Epithelial cell of prostate (primary cell): ENCODE measurements around the gene PIEZO1.

Source experiments
- DNase-seq: peaks from one replicate; pipeline ENCODE4 v3.0.0-alpha.2; 2011; ENCODE audit warnings: low read depth, low spot score
- H3K27ac ChIP-seq: fragments of 450-650 bp; 2 replicates; pipeline ENCODE4 v1.5.1; 2017; ENCODE audit warnings: mild to moderate bottlenecking

PIEZO1 gene

DNA sequence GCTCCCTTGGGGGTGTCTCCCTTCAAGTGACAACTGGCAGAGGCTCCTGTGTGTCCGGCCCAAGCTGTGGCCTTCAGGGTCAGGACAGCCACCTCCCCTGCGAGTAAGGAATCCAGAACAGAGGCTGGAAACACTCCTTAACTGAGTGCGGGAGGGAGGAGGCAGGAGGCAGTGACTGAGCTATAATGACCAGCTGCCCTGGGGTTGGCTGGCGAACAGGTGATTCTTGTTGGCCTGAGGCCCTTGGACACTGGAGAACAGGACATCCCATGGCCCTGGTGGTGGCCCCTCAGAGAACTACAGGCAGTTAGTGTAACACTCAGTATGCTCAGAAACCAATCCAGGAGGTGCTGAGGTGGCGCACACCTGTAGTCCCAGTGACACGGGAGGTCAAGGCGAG lies 89.3 kb downstream of the PIEZO1 start:
- no peak for DNase-seq
- no peak overlapping the region for H3K27ac ChIP-seq

DNA sequence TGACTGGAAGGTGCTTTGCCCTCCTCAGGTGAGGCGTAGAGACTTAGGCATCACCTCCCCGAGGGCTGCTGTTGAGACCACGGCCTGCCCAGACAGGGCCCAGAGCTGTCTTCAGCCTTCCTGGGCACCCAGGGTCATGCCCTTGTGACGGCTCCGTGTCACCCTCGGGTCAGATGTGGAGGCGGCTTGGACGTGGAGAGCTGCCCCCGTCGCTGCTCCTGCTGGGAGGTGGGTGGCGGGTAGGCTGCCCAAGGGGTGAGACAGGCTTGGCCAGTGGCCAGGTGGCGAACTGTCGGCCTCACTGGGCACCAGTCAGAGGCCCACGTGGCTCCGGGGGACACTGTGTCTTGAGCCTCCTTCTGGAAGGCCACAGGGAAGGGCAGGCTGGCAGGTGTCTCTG lies 89.8 kb downstream of the PIEZO1 start:
- no peak for DNase-seq
- H3K27ac ChIP-seq = no peak overlapping the region

DNA sequence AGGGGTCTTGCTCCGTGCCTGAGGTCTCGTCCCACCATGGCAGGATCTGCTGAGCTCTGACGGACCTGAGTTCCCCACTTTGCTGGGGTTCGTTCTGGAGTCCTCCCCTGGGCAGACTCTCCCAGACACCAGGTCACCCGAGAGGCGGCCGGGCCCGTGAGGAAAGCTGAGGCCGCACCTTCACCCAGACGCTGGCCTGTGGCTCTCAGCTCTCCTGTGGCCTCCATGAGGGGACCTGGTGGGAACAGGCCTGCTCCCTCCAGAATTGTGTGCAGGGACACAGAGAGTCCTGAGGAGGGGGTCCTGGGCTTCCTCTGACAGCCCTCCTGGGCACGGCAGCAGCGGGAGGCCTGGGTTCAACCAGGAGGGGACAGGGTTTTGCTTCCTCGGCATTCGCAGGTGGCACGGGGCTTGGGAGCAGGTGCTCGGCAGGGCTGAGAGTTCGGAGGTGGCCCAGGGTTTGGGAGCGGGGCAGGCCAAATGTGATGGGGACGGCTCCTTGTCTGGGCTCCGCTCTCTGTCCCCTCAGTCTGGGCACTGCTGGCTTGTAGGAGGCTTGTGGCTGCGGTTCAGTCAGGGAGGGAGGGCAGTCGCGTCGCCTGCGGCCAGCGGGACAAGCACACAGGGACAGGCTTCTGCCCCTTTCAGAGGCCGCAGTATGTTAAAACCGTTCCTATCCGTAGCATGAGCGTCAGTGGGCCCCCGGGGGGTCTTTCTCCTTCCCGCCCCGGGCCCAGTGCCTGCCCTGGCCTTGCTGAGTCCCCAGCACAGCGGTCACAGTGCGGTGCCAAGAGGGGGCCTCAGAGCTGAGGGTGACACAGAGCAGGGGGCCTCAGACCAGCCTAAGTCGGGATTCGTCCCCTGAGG lies 90.6 kb downstream of the PIEZO1 start:
- no peak overlapping the region for H3K27ac ChIP-seq
- DNase-seq = no peak

DNA sequence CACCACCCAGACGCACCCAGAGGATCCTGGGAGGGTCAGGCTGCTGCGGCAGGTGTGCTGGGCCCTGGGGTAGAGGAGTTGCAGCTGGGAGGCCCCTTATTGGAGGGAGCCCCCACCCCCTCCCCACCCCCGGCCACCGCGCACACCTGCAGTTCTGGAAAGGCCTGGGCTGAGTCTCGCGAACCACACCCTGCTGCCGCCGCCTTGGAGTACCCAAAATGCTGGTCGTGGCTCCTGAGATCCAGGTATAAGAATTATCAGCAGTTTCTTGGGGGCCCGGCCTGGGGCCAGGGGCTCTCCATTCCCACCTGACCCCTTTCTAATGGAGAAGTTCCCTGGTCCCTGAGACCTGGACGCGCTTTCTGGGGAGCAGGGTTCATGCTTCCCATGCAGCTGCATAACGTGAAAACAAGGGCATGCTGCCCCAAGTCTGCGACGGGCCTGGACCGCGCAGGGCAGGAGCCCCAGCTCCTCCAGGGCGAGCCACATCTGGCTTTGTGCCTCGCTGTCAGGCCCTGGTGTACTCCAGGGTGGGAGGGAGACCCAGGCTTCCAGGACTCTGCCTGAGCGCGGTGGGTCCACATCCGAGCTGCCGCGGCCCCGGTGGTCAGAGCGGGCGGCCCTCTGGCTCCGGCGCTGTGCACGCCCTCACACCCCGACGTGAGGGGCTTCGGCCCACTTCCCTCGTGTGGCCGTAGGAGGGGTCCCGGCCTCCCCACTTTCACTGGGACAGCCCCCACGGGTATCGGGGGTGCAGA lies 91.4 kb downstream of the PIEZO1 start:
- H3K27ac ChIP-seq = no peak overlapping the region
- no peak for DNase-seq

DNA sequence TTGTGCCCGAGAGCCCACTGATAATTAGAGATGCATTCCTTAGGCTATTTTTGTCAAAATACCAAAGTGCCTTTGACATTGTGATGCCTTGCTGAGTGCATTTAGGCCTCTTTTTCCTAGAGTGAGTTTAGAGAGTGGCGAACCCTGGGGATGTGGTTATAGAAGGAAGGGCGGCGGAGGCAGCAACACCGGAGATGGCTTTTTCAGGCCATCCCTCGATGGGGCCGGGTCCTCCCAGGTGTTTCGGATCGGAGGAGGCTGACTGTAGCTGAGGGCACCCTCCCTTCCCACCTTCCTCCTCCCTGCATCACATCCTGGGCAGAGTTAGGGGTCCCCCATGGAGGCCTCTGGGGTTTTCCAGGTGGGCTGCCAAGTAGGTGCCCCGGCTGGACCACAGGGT lies 92.2 kb downstream of the PIEZO1 start:
- no peak overlapping the region for H3K27ac ChIP-seq

DNA sequence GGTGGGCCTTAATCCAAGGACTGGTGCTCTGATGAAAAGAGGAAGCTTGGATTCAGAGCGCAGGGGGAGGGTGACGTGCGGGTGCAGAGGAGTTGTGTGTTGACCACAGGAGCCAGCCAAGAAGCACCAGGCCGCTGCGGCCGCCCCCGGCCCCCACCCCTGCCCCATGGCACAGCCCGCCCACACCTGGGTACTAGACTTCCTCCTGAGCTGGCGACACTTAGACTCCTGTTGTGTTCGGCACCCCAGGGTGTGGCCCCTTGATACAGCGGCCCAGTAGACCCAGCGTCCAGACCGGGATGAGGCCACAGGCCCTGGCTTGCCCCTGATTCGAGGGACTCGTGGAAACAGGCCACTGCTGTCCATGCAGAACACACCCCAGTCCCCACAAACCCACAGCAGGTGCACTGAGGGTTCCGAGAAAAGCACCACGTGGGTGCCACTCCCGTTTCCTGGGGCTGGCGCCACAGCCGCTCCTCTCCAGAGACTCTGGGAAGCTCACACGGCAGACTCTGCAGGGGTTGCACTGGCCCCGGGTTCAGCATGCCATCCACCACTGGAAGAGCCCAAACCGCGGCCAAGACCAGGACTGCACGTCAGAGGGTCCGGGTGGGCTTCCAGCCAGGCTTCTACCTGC lies 93.0 kb downstream of the PIEZO1 start:
- no peak overlapping the region for H3K27ac ChIP-seq
- DNase-seq = no peak

More for the DNA sequence above, 92.2 kb downstream of the PIEZO1 start:
- DNase-seq = no peak

DNA sequence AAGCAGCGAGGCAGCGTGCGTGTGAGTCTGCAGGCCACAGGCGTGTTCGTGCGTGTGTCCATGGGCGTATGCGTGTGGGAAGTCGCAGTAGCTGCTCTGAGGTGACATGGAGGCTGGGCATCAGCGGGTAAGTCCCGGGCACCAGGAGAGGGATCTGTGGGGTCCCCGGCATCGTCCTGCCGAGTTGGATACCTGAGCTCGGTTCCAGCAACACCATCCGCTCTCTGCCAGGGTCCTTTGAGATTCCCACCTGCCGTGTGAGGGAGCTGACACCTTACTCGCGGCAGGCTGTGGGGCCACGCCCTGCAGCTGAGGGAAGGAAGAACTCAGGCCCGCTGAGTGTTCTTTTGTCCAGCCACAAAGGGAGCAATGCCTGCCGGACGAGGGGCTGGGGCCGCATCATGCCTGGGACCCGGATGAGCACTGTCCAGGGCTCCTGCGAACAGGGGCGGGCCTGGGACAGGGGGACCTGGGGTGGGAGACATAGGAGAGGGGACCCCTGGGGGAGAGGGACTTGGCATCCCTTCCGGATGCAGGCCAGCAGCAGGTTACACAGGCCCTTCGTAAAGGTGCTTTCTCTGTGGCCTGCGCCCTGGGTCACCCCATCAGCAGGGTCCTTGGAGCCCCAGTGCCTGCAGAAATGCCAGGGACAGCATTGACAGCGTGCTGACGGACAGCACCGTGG lies 93.7 kb downstream of the PIEZO1 start:
- no peak for DNase-seq
- H3K27ac ChIP-seq = no peak overlapping the region

DNA sequence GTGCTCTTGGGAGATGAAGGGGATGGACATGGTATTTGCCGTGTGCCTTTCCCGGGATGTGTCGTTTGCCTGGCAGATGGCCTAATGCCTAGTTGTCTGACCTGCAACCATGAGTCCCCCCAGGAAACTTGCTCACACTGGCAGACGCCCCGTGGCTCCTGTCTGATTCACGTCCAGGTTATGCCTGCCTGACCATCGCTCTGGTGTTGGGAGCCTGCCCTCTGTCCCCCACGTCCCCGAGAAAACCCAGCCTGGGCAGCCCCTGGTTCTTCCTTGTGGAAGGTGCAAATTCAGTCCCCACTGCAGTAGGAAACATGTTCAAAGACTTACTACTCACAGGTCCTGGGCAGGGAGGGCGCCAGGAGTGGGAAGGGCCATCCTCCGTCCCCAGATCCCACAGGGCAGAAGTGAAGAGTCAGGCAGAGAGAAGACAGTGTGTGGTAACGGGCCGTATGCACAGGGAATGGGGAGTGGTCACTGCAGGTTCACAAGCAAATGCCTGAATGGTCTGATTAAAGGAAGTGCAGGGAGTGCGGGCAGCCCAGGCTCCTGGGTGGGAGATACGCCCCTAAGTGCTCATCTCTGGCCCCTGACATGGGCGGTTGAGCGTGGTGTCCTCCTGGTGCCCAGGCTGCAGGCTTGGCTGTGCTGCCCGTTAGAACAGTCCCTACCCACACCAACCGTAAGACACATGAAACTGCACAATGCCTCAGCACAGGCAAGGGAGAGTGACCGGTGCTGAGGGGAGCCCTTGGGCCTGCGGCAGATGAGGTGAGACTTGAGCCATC lies 94.5 kb downstream of the PIEZO1 start:
- no peak overlapping the region for H3K27ac ChIP-seq
- no peak for DNase-seq

DNA sequence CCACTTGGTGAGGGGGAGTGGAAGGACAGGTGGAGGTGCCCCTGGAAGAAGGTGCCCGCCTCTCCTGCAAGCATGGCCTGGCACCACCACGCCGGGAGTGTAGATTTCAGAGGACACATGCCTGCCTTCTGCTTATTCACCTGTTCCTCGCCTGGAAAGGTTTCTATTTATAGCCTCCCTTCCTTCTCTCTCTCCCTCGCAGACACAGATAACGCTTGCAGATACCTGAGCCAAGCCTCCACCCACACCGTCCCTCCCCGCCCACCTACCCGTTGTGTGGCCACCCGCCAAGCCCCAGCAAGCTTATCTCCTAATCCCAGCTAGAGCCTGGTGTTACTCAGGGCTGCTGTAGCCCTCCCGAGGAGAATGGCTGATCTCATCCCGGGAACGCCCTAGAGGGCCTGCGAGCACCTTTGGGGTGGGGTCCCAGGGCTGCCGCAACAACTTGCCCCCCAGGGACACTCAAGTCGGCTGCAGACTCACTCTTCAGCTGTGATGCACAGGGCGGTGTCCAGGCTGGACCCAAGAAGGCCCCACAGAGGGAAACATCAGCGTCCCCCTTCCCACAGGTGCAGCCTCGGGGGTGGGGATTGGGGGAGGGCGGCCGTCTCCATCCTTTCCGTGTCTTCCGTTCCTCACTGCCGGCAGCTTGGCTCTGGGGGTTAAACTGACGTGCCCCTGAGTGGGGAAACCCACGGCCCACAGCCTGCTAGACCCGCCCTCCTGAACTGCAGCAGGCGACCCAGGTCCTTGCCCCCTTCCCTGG lies 96.8 kb downstream of the PIEZO1 start:
- DNase-seq = no peak
- no peak overlapping the region for H3K27ac ChIP-seq

DNA sequence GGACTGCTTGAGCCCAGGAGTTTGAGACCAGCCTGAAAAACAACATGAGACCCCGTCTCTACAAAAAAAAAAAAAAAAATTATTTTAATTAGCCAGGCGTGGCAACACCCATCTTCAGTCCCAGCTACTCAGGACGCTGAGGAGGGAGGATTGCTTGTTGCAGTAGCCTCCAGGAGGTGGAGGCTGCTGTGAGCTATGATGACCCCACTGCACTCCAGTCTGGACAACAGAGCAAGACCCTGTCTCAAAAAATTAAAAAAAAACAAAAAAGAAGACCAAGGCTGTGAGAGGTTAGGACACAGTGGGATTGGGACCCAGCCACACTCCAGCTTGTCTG lies 97.4 kb downstream of the PIEZO1 start:
- no peak for DNase-seq
- no peak overlapping the region for H3K27ac ChIP-seq

DNA sequence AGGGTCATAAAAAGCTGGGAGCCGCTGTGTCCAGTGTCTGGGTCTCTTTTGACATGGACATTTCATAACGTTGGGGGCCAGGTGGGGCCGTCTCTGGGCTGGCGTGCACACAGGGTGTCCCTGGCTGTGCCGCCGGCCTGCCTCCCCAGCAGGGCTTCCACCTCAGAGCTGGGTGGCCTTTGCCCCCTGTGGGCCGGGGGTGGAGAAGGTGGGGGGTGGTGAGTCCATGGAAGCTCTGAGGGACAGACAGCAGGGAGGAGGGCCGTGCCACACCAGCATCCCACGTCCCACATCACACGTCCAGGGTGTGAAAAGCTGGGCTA lies 97.8 kb downstream of the PIEZO1 start:
- no peak overlapping the region for H3K27ac ChIP-seq
- no peak for DNase-seq

DNA sequence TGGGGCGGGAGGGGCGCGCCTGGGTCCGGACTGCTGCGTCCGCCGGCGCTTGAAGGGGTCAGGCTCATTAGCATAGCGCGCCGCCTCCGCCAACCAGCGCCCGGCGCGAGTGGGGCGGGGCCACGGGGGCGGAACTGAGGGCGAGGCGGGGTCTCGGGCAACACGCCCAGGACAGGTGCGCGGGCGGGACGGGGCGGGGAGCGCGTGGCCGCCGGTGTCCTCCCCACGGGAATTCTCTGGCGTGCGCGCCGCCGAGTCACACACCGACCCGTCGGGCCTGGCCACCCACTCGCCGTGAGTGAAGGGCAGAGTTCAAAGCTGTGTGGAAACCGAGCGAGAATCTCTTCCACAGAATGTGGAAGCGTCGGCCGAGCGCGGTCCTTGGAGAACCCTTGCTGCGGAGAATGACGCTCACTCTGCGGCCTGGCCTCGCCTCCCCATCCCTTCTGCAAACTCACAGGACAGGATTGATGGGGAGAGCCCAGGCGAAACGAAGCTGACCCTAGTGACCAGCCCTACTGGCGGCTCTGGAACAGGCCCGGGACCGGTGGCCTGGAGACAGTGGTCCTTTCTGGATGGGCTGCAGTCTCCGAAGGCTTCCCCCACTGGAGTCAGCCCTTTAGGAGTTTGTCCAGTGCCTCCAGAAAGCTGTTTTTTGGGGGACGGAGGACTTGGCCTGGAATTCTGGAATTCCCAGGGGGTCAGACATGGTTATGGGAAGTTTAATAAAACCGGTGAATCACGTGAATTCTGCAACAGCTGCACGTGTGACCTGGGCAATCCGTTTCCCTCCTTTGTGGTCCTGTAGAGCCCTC lies 98.4 kb downstream of the PIEZO1 start, which contains the start of gene SNAI3:
Gene SNAI3, minus strand, starts transcription at position 69 of the 815 bp plus-strand sequence. CDS start 101 bp downstream, outside the sequence.
- H3K27ac ChIP-seq = no peak within 1 kb of the TSS
- DNase-seq = no peak

DNA sequence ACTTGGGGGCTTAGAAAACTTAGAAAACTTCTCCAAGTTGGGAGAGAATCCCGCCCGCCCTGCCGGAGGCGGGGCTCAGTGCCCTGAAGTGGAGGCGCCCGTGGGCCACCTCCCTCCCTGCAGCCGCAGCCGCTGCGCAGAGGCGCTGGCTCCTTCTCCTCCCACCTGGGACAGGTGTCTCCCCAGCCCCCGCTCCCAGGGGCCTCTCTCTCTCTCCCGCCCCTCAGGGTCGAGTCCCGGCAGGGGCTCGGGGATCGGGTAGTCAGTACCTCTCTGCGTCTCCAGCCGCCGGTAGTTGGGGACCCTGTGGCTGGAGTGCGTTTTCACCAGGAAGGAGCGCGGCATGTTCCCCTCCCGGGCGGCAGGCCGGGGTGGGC lies 99.0 kb downstream of the PIEZO1 start:
- H3K27ac ChIP-seq = no peak overlapping the region
- DNase-seq = no peak

DNA sequence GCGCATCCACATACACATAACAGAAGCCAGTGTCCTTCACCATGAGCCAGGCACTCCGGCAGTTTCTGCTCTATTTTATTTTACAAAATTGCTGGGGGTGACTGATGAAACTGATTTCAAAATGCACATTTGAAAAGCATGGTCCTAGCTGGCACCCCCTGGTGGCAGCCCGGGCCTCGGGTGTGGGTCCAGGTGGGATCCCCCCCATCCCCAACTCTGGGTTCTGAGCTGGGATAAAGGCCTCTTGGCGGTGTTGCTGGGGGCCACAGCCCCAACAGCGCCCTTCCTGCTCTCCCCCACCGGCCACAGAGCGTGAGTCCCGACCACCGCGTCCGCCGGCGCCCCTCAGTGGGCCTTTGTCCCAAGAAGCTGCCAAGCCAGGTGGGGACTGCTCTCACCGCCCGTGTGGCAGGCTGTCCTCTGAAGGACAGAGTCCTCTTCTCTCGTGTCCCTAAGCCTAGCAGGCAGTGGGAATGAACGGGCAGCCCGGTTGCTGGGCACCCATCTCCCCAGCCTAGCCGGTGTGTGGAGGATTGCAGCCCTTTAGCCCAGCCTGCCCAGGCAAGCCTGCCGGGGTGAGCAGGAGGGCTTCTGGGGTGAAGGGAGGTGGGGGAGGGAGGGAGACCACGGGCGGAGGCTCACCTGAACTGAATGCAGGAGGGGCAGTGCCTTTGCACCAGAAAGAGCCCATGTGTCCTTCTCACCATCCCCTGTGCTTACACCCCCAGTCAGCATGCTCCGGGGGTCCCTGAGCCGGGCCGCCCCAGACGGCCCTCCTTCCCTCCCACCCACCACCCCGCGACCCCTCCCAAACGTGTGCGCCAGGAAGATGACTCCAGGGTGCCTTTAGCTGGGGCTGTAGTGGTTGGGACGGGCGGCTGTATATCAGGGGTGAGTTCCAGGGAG lies 99.6 kb downstream of the PIEZO1 start:
- no peak overlapping the region for H3K27ac ChIP-seq
- no peak for DNase-seq

DNA sequence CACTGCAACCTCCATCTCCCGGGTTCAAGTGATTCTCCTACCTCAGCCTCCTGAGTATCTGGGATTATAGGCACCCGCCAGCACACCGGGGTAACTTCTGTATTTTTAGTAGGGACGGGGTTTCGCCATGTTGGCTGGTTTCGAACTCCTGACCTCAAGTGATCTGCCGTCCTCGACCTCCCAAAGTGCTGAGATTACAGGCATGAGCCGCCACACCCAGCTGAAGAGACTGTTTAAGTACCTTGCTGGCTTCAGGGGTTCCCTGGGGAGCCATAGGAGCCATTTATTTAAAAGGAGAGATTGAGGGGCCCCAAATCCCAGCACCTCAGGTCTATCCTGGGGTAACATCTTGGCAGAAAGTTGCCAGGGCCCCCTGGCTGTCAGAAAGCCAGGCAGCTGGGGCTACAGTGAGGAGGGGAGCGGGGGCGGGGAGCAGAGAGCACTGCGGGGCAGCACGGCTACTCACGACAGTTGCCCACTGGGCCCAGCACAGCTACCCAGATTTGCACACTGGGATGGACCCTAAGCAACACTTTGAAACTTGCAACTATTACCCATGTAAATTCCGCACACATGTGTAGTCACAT lies 100.4 kb downstream of the PIEZO1 start:
- H3K27ac ChIP-seq = no peak overlapping the region
- DNase-seq = no peak

DNA sequence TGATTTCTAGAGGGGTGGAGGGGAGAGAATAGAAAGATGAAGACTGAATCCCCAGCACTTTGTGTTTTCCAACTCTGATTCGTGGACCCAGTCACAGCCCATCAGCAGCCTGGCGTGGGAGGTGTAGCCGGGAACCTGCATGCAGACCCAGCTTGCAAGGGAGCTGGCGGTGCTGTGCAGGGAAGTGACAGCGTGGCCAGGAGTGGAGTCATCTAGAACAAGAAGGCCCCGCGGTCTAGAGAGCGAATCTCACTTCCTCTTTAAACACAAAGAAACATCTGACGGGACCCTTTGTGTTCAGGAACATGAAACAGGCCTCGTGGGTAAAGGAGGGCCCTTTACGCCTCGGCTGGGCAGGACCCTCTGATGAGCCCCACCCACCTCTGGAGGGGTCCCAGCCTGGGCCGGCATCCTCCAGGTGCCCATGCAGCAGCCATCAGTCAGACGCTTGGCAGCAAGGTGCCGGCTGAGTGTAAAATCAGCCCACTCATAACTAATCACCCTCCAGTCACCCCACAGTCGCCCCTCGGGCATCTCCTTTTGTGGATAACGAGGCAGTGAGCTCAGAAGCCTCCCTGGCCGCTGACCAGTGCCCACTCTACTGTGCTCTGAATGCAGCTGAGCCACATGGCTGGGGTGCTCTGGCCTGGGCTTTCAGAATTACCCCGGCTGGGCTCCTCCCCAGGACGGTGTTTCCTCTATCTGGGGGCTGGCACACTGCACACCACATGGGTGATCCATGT lies 103.1 kb downstream of the PIEZO1 start:
- no peak for DNase-seq
- no peak overlapping the region for H3K27ac ChIP-seq
